SK-N-MC (cell line): ENCODE results near the gene ZSCAN9.

ENCODE experiments used
- FOXP2 ChIP-seq: optimal IDR thresholded peaks from 2 replicates; pipeline ENCODE3; 2011; ENCODE audit warnings: mild to moderate bottlenecking, moderate library complexity; ENCODE audit not compliant: insufficient read depth; ENCODE audit errors: extremely low read length, control extremely low read depth
- POLR2AphosphoS5 ChIP-seq: IDR thresholded peaks from 2 replicates; pipeline ENCODE4 v1.6.1; 2012; ENCODE audit warnings: mild to moderate bottlenecking, low read depth, low read length, borderline replicate concordance

DNA sequence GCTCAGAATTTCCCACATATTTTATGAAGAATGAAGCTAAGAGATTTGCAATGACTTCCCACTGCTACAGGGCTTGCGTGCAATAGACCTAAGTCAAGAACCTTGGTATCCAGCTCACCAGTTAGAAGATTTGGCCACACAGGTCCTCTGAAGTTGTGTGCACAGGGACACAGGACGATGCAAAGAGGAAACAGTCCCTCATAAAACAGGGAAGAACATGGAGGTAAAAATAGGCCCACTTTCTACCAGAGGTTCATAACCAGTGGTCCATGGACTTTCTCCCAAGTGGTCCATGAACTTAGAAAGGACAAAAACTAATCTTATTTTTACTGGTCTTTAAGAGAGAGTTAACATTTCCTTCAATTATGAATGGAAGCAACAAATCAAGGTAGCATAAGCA, 25.7 kb downstream of the ZSCAN9 start:
- TF ChIP-seq POLR2AphosphoS5 (no peak), FOXP2 (no peak)
